HCEC 1CT (cell line): ENCODE data around the gene HLA-F.

Source experiments
- DNase-seq: peaks from one replicate; pipeline ENCODE4 v3.0.0-alpha.2; 2017

Gene HLA-F

GRCh38 chr6:29764422-29765196 lies 41.4 kb downstream of the HLA-F start:
- DNase-seq = peak; percentile 11

- no peak for DNase-seq
Observed at GRCh38 chr6:29769336-29769735, 46.1 kb downstream of the HLA-F start.

GRCh38 chr6:29770306-29770705 lies 47.1 kb downstream of the HLA-F start:
- no peak for DNase-seq

- no peak for DNase-seq
Observed at GRCh38 chr6:29776684-29777083, 53.5 kb downstream of the HLA-F start.
